ENCODE data around the gene CCT6B. TPM values are rescaled to one million over a fixed set of nuclear protein-coding genes. Genes with fewer than 3 reads are reported as not detected.

CCT6B gene
- total RNA-seq, 4 donors from 2014 or later = 2.6 to 5.8 (median 4.5) TPM

DNA sequence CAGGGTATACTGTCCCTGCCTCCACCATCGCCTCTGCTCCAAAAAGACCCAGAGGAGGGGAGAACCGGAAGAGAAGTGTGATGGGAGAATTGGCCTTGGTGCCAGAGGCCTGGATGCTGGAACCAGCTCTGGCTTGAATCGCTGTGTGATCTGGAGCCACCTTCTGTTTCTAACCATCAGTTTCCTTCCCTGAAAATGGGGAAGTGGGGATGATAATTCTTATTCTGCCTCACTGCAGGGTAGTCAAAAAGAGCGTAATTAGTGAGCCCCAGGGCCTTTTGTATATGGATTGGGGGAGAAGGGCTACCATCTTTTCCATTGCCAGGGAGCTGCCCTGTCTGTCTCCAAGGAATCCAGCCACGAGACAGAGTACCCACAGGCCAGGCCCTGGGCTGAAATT lies 52.2 kb downstream of the CCT6B start:
- no peak overlapping the region for H3K4me3 ChIP-seq
- intact Hi-C loops (cut with DNase I) = no loop called here
- no peak for TF ChIP-seq POLR2AphosphoS5 (IDR thresholded peaks at IDR 0.05)
- TF ChIP-seq, protein P1, sequence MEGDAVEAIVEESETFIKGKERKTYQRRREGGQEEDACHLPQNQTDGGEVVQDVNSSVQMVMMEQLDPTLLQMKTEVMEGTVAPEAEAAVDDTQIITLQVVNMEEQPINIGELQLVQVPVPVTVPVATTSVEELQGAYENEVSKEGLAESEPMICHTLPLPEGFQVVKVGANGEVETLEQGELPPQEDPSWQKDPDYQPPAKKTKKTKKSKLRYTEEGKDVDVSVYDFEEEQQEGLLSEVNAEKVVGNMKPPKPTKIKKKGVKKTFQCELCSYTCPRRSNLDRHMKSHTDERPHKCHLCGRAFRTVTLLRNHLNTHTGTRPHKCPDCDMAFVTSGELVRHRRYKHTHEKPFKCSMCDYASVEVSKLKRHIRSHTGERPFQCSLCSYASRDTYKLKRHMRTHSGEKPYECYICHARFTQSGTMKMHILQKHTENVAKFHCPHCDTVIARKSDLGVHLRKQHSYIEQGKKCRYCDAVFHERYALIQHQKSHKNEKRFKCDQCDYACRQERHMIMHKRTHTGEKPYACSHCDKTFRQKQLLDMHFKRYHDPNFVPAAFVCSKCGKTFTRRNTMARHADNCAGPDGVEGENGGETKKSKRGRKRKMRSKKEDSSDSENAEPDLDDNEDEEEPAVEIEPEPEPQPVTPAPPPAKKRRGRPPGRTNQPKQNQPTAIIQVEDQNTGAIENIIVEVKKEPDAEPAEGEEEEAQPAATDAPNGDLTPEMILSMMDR (IDR thresholded peaks at IDR 0.05) = no peak

DNA sequence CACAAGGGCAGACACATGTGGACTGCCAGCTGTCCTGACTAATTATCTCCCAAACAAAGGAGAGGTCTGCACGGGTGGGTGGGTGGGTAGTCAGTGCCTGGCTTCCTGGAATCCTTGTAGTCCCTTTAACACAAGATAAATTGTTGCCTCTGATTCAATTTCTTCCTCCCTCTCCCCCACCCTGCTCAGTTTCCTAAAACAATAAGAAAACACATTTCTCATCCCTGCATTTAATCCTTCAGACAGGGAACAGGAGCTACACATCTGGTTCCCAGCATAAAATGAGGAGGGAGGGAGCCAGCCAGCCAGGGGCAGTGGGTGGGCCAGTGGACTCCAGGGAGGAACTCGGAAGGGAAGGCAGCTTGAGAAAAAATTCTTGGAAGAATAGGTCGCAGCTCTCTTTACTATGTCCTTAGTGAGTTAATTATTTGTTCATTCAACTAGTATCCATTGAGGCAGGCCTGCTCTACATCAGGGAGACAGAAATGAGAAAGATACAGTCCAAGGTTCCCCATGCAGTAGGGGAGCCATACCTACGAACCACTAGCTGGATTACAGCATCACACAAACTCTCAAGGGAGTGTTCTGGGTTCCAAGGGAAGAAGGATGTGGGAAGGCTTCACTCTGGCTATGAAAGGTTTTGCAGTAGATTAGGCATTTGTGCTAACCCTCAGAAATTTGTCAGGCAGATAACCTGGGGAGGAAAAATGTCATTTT lies 58.3 kb downstream of the CCT6B start:
- Histone ChIP-seq H3K9me3 (no peaks in the 10 kb centered on the region), H3K36me3 (no peaks in the 10 kb centered on the region), H3K4me1 (no peaks in the 10 kb centered on the region), H3K27me3 (peaks cover 0 to 8% (median 0%) of the 10 kb centered on the region in 4 donors), H3K27ac (replicated peaks in 1 of 4) (no peak overlapping the region), H3K4me3 (no peak overlapping the region)
- WGBS = 21% methylated on average over 4 of the region's 4 CpGs
- DNase-seq (ENCODE audit: extremely low spot score) = no peak
- intact Hi-C loops (cut with DNase I) = no loop called here
- TF ChIP-seq POLR2AphosphoS5 (IDR thresholded peaks at IDR 0.05) (no peak), EP300 (IDR thresholded peaks at IDR 0.05) (no peak), POLR2A (IDR thresholded peaks at IDR 0.05; ENCODE audit: low read depth) (no peak)
- TF ChIP-seq, protein P1 (IDR thresholded peaks at IDR 0.05) = no peak

More for the DNA sequence above, 52.2 kb downstream of the CCT6B start:
- Histone ChIP-seq H3K27ac (replicated peaks in 1 of 4) (no peak overlapping the region), H3K9me3 (no peaks in the 10 kb centered on the region), H3K36me3 (peaks cover 0 to 7% (median 0%) of the 10 kb centered on the region in 4 donors), H3K27me3 (no peaks in the 10 kb centered on the region), H3K4me1 (no peaks in the 10 kb centered on the region)
- no peak for DNase-seq (ENCODE audit: extremely low spot score)
- WGBS = 88% methylated on average over 5 of the region's 5 CpGs

DNA sequence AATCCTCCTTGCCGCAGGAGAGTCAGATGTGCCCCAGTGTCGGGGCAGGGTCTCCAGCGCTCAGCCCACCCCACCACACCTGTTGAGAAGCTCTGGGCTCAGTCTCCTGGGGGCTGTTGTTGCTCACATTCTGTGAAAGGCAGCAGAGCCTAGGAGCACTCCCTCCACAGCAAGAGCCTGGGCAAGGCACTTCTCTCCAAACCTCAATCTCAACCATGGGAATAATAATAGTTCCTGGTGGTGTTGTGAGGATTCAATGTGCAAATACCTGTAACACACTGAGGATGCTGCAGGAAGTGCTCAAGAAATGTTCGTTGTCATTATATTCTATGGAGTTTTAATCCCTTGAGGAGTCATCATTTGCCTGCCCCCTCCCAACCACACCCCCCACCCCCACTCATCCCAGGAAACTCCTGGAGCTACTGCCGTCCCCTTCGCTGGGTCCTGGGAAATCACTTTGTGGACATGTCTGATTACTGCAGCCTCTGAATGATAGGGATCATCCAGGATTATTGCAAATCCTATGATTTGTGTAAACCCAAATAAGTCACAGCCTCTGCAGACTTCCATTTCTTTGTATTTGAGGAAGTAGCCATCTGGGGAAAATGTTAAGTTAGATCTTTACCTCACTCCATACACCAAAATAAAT lies 61.5 kb downstream of the CCT6B start:
- DNase-seq (ENCODE audit: extremely low spot score) = no peak
- H3K27ac ChIP-seq (replicated peaks in 1 of 4) = no peak overlapping the region
- no peaks in the 10 kb centered on the region for H3K36me3 ChIP-seq
- H3K4me1 ChIP-seq = no peaks in the 10 kb centered on the region
- intact Hi-C loops (cut with DNase I) = no loop called here
- H3K9me3 ChIP-seq = no peaks in the 10 kb centered on the region
- WGBS = 81% methylated on average over 6 of the region's 6 CpGs
- H3K4me3 ChIP-seq = no peak overlapping the region
- TF ChIP-seq POLR2A (IDR thresholded peaks at IDR 0.05; ENCODE audit: low read depth) = no peak
- no peak for TF ChIP-seq EP300 (IDR thresholded peaks at IDR 0.05)
- TF ChIP-seq POLR2AphosphoS5 (IDR thresholded peaks at IDR 0.05) = no peak
- TF ChIP-seq, protein P1 (IDR thresholded peaks at IDR 0.05) = no peak
- peaks cover 0 to 34% (median 0%) of the 10 kb centered on the region in 4 donors for H3K27me3 ChIP-seq

DNA sequence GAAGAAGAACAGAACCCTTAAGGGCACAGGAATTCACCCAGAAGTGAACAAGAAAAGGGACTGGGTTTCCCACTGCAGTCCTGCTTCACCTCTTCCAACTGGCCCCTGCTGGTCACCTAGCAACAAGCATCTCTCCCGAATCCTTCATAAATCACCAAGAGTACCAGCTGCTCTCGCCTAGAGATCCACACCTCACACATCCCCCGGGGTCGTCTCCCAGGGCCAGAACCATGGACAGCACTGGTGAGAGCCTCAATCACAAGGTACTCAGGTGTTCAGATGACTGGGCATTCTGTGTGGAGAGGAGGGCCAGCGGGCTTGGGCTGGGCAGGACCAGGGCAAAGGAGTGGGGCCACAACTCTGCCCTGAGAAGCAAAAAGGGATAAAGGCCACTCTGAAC lies 65.9 kb downstream of the CCT6B start:
- peaks cover 0 to 76% (median 0%) of the 10 kb centered on the region in 4 donors for H3K27me3 ChIP-seq
- intact Hi-C loops (cut with DNase I) = no loop called here
- no peaks in the 10 kb centered on the region for H3K4me1 ChIP-seq
- no peaks in the 10 kb centered on the region for H3K9me3 ChIP-seq
- no peaks in the 10 kb centered on the region for H3K36me3 ChIP-seq
- 24% methylated on average over 5 of the region's 5 CpGs for WGBS
- TF ChIP-seq POLR2A (IDR thresholded peaks at IDR 0.05; ENCODE audit: low read depth) (no peak), EP300 (IDR thresholded peaks at IDR 0.05) (no peak)
- no peak overlapping the region for H3K27ac ChIP-seq (replicated peaks in 1 of 4)
- no peak for DNase-seq (ENCODE audit: extremely low spot score)
- no peak overlapping the region for H3K4me3 ChIP-seq

DNA sequence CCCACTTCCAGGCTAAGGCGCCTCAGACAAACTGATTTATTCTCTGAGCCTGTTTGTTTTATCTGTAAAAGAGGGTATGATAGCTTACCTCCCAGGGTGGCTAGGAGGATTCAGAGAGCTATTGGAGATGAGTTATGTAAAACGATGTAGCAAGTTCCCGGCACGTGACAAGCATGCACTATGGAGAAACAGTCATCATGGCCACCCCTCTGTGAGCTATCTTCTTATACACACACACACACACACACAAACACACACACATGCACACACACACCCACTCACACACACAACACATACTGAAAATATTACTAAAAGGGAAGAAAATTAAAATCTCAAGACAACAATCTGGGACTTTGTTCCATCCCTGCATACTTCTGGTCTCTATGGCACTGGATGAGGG lies 66.3 kb downstream of the CCT6B start:
- WGBS = 90% methylated on average over 4 of the region's 4 CpGs
- peaks cover 0 to 80% (median 0%) of the 10 kb centered on the region in 4 donors for H3K27me3 ChIP-seq
- H3K36me3 ChIP-seq = no peaks in the 10 kb centered on the region
- H3K4me3 ChIP-seq = no peak overlapping the region
- H3K27ac ChIP-seq (replicated peaks in 1 of 4) = no peak overlapping the region
- H3K4me1 ChIP-seq = no peaks in the 10 kb centered on the region
- H3K9me3 ChIP-seq = no peaks in the 10 kb centered on the region
- no peak for TF ChIP-seq POLR2AphosphoS5 (IDR thresholded peaks at IDR 0.05)
- TF ChIP-seq EP300 (IDR thresholded peaks at IDR 0.05) = no peak
- TF ChIP-seq, protein P1 (IDR thresholded peaks at IDR 0.05) = no peak
- no peak for TF ChIP-seq POLR2A (IDR thresholded peaks at IDR 0.05; ENCODE audit: low read depth)
- DNase-seq (ENCODE audit: extremely low spot score) = no peak
- intact Hi-C loops (cut with DNase I) = no loop called here

Measured in esophagus muscularis mucosa (tissue), 4 donors.